Measurements from ENCODE around the gene SERPINA7.
"Not testable (repeated sequence)": the region's sequence is repeated elsewhere in the genome, so short reads cannot be mapped to it uniquely, and the experiment has no call there.

Gene SERPINA7

DNA sequence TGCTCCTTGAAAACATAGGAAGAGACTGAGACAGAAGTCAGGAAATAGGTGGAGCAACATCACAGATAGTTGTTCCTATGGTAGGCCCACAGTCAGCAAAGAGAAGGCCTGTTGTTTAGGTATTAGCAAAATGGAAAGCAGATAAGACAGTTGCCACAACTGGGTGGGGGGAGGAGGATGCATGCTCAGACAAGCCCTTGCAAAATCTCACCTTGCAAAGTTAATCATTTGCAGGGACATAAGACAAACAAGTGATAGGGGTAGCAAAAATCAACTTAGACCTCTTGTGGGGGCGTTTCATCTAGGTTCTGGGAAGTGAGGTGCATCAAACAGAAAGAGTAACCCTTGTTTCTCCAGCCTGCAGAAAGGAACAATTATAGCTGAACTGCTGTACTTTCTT is 30.7 kb downstream of the SERPINA7 start:
- no peak for TF ChIP-seq CTCF (IDR thresholded peaks at IDR 0.05; ENCODE audit: control insufficient read depth, extremely low read depth, insufficient read depth)
- no peak overlapping the region for H3K4me3 ChIP-seq (ENCODE audit: low read depth, low read length)
- DNase-seq (ENCODE audit: low read depth), result no peak

- no peak for DNase-seq (ENCODE audit: low read depth)
- H3K4me3 ChIP-seq (ENCODE audit: low read depth, low read length), result no peak overlapping the region
- no peak for TF ChIP-seq CTCF (IDR thresholded peaks at IDR 0.05; ENCODE audit: control insufficient read depth, extremely low read depth, insufficient read depth)
Measured at GRCh38 chrX:106005684-106006083, 32.8 kb downstream of the SERPINA7 start.

DNA sequence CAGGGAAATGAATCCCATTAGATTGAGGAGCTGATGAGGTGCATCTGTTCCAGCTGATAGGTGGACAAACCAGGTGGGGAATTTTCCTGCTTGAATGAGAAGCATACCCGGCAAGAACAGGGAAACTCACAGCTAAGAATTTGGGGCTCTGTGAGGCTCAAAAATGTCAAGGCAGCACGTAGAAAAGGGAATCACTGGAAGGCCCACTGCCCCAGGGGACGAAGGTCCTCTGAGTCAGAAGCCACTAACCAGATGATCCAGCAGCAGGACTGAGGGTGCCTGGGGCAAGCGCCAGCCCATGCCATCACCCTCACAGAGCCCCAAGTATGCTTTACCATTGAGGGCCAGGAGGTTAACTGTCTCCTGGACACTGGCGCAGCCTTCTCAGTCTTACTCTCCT is 37.9 kb downstream of the SERPINA7 start:
- not testable (repeated sequence) for DNase-seq (ENCODE audit: low read depth); H3K4me3 ChIP-seq (ENCODE audit: low read depth, low read length)

DNA sequence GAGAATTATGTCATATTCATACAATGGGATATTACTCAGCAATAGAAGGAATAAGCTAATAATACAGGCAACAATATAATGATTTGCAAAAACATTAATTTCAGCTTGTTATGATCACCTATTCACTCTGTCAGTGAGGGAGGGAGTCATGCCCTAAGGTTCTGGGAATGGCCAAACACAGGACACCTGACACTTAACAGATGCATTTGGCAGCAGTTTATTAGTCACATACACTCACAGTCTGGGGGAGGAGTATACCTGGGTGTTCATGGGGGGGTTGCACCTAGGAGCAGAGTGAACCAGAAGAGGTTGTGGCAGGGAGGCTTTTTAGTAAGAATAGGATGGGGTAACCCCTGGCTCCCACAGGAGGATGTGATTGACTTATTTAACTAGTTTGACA is 38.3 kb downstream of the SERPINA7 start:
- no peak for DNase-seq (ENCODE audit: low read depth)
- no peak overlapping the region for H3K4me3 ChIP-seq (ENCODE audit: low read depth, low read length)
- no peak for TF ChIP-seq CTCF (IDR thresholded peaks at IDR 0.05; ENCODE audit: control insufficient read depth, extremely low read depth, insufficient read depth)

GRCh38 chrX:105999294-105999693 is 39.2 kb downstream of the SERPINA7 start:
- DNase-seq (ENCODE audit: low read depth), result no peak
- no peak for TF ChIP-seq CTCF (IDR thresholded peaks at IDR 0.05; ENCODE audit: control insufficient read depth, extremely low read depth, insufficient read depth)
- H3K4me3 ChIP-seq (ENCODE audit: low read depth, low read length), result no peak overlapping the region

DNA sequence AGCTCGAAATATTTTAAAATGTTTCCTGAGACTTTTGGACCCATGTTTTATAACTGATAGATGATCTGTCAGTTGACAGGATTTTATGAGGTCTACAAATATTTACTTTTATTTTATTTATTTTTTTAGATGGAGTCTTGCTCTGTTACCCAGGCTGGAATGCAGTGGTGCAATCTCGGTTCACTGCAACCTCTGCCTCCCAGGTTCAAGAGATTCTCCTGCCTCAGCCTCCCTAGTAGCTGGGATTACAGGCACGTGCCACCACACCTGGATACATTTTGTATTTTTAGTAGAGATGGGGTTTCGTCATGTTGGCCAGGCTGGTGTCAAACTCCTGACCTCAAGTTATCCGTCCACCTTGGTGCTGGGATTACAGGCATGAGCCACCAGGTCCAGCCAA is 50.0 kb downstream of the SERPINA7 start:
- not testable (repeated sequence) for H3K4me3 ChIP-seq (ENCODE audit: low read depth, low read length)
- DNase-seq (ENCODE audit: low read depth), result peak; percentile 1

Data from LNCaP clone FGC (cell line).